Neural cell (in vitro differentiated cells): Measurements from ENCODE around the gene C20orf144.
"Not testable (repeated sequence)": the region's sequence is repeated elsewhere in the genome, so short reads cannot be mapped to it uniquely, and the experiment has no call there.

ENCODE experiments used
- EP300 ChIP-seq: fragments of 450-650 bp; conservative IDR thresholded peaks from 2 replicates; pipeline ENCODE4 v1.6.1; 2014; ENCODE audit warnings: antibody characterized with exemption, mild to moderate bottlenecking, moderate library complexity; ENCODE audit not compliant: poor library complexity, severe bottlenecking
- EZH2 ChIP-seq: fragments of 200-600, 300-800 bp; shearing (Covaris generic), sonication (generic); IDR thresholded peaks from 2 replicates; pipeline ENCODE4 v1.6.1; 2014; ENCODE audit warnings: antibody characterized with exemption, low read length, borderline replicate concordance, mild to moderate bottlenecking; ENCODE audit not compliant: insufficient read depth, poor library complexity, severe bottlenecking
- MXI1 ChIP-seq: fragments of 450-650 bp; conservative IDR thresholded peaks from 2 replicates; pipeline ENCODE4 v1.6.1; 2014; ENCODE audit warnings: antibody characterized with exemption, mild to moderate bottlenecking; ENCODE audit not compliant: poor library complexity, severe bottlenecking
- POLR2AphosphoS5 ChIP-seq: IDR thresholded peaks from 2 replicates; pipeline ENCODE4 v1.6.1; 2012
- RAD21 ChIP-seq: fragments of 450-650 bp; conservative IDR thresholded peaks from 2 replicates; pipeline ENCODE4 v1.6.1; 2014; ENCODE audit warnings: antibody characterized with exemption, mild to moderate bottlenecking, moderate library complexity
- SMC3 ChIP-seq: fragments of 450-650 bp; conservative IDR thresholded peaks from 2 replicates; pipeline ENCODE4 v1.6.1; 2014; ENCODE audit warnings: antibody characterized with exemption, mild to moderate bottlenecking, moderate library complexity; ENCODE audit not compliant: poor library complexity
- TAF1 ChIP-seq: IDR thresholded peaks from 2 replicates; pipeline ENCODE4 v1.6.1; 2012; ENCODE audit warnings: low read depth
- TF ChIP-seq, protein P1 (sequence below): fragments of 450-650 bp; IDR thresholded peaks from 2 replicates; pipeline ENCODE4 v1.5.1; 2014; ENCODE audit warnings: antibody characterized with exemption, mild to moderate bottlenecking, moderate library complexity; ENCODE audit not compliant: poor library complexity, severe bottlenecking
- TF ChIP-seq, protein P2 (sequence below): IDR thresholded peaks from 2 replicates; pipeline ENCODE4 v1.6.1; 2012; ENCODE audit warnings: borderline replicate concordance

DNA sequence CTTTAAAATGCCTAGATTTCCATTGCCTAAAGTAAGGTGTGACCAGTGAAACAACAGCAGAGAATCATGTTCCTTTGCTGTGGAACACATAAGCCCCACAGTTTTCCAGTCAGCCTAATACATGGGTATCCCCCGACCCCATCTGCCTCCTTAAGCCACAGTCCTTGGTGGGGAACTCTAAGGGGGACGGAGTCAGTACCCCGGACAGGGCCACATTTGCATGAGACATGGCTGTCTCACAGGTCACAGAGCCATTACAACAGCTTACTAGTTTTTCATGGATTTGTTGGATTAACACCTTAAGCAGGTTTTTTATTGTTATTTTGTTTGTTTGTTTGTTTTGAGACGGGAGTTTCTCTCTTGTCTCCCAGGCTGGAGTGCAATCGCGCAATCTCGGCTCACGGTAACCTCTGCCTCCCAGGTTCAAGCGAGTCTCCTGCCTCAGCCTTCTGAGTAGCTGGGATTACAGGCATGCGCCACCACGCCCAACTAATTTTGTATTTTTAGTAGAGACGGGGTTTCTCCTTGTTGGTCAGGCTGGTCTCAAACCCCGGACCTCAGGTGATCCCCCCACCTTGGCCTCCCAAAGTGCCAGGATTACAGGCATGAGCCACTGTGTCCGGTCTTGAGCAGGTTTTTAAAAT, 15.0 kb upstream of the C20orf144 start:
- TF ChIP-seq, protein P1, sequence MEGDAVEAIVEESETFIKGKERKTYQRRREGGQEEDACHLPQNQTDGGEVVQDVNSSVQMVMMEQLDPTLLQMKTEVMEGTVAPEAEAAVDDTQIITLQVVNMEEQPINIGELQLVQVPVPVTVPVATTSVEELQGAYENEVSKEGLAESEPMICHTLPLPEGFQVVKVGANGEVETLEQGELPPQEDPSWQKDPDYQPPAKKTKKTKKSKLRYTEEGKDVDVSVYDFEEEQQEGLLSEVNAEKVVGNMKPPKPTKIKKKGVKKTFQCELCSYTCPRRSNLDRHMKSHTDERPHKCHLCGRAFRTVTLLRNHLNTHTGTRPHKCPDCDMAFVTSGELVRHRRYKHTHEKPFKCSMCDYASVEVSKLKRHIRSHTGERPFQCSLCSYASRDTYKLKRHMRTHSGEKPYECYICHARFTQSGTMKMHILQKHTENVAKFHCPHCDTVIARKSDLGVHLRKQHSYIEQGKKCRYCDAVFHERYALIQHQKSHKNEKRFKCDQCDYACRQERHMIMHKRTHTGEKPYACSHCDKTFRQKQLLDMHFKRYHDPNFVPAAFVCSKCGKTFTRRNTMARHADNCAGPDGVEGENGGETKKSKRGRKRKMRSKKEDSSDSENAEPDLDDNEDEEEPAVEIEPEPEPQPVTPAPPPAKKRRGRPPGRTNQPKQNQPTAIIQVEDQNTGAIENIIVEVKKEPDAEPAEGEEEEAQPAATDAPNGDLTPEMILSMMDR = not testable (repeated sequence)
- TF ChIP-seq EP300, TAF1, POLR2AphosphoS5, MXI1, SMC3, EZH2, RAD21: not testable (repeated sequence)
- TF ChIP-seq, protein P2, sequence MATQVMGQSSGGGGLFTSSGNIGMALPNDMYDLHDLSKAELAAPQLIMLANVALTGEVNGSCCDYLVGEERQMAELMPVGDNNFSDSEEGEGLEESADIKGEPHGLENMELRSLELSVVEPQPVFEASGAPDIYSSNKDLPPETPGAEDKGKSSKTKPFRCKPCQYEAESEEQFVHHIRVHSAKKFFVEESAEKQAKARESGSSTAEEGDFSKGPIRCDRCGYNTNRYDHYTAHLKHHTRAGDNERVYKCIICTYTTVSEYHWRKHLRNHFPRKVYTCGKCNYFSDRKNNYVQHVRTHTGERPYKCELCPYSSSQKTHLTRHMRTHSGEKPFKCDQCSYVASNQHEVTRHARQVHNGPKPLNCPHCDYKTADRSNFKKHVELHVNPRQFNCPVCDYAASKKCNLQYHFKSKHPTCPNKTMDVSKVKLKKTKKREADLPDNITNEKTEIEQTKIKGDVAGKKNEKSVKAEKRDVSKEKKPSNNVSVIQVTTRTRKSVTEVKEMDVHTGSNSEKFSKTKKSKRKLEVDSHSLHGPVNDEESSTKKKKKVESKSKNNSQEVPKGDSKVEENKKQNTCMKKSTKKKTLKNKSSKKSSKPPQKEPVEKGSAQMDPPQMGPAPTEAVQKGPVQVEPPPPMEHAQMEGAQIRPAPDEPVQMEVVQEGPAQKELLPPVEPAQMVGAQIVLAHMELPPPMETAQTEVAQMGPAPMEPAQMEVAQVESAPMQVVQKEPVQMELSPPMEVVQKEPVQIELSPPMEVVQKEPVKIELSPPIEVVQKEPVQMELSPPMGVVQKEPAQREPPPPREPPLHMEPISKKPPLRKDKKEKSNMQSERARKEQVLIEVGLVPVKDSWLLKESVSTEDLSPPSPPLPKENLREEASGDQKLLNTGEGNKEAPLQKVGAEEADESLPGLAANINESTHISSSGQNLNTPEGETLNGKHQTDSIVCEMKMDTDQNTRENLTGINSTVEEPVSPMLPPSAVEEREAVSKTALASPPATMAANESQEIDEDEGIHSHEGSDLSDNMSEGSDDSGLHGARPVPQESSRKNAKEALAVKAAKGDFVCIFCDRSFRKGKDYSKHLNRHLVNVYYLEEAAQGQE = not testable (repeated sequence)
